Astrocyte of the spinal cord (primary cell): Measurements from ENCODE around the gene CCHCR1.

Experiments
- DNase-seq: peaks from one replicate; pipeline ENCODE4 v3.0.0; 2011; ENCODE audit warnings: low read depth, low spot score
- H3K4me3 ChIP-seq: 2 replicates; pipeline ENCODE4 v1.5.1; 2011; ENCODE audit warnings: low read depth, mild to moderate bottlenecking, low read length, moderate library complexity
- in situ Hi-C: cut with HindIII; loops from 2 replicates; pipeline ENCODE4 v1.10.0; 2017; ENCODE audit warnings: low sequenced_read_pairs
- TF ChIP-seq, protein P1 (sequence below): IDR thresholded peaks from 2 replicates; pipeline ENCODE4 v1.5.1; 2012; ENCODE audit warnings: low read depth, mild to moderate bottlenecking, low read length, inconsistent platforms

CCHCR1 gene

GRCh38 chr6:31131595-31131994 lies 26.0 kb downstream of the CCHCR1 start:
- no peak for DNase-seq
- TF ChIP-seq, protein P1, sequence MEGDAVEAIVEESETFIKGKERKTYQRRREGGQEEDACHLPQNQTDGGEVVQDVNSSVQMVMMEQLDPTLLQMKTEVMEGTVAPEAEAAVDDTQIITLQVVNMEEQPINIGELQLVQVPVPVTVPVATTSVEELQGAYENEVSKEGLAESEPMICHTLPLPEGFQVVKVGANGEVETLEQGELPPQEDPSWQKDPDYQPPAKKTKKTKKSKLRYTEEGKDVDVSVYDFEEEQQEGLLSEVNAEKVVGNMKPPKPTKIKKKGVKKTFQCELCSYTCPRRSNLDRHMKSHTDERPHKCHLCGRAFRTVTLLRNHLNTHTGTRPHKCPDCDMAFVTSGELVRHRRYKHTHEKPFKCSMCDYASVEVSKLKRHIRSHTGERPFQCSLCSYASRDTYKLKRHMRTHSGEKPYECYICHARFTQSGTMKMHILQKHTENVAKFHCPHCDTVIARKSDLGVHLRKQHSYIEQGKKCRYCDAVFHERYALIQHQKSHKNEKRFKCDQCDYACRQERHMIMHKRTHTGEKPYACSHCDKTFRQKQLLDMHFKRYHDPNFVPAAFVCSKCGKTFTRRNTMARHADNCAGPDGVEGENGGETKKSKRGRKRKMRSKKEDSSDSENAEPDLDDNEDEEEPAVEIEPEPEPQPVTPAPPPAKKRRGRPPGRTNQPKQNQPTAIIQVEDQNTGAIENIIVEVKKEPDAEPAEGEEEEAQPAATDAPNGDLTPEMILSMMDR, result no peak
- no peak overlapping the region for H3K4me3 ChIP-seq
- in situ Hi-C loops, result no loop called here

DNA sequence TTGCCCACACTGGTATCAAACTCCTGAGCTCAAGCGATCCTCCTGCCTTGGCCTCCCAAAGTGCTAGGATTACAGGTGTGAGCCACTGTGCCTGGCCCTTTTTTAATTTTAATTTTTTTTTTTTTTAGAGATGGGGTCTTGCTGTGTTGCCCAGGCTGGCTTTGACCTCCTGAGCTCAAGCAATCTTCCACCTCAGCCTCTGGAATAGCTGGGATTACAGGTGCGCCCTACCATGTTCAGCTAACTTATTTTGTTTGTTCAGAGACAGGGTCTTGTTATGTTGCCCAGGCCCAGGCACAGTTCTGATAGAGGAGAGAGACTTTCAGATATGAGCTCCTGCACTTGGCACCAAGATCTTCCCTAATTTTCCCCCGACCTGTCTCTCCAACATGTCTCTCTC lies 26.9 kb downstream of the CCHCR1 start:
- H3K4me3 ChIP-seq, result no peak overlapping the region
- DNase-seq, result no peak
- in situ Hi-C loops, result no loop called here
- TF ChIP-seq, protein P1, result no peak

DNA sequence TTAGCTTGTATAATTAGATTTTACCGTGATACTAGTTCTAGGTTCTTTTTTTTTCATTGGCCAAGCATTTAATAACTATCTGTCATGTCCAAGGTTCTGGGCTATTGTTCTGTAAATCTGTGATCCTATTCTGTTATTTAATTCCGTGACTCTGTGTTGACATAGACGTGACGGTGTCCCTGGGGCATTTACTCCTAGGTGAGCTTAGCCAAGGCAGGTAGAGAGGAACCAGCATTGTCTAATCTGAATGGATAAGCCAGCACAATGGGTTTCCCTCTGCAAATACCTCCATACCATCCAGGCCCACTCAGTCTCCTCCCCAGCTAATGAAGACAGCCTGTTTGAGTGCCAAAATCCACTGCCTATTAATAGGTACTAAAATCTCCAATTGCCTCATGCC lies 28.5 kb downstream of the CCHCR1 start:
- TF ChIP-seq, protein P1, result no peak
- in situ Hi-C loops, result no loop called here
- H3K4me3 ChIP-seq, result no peak overlapping the region
- no peak for DNase-seq

DNA sequence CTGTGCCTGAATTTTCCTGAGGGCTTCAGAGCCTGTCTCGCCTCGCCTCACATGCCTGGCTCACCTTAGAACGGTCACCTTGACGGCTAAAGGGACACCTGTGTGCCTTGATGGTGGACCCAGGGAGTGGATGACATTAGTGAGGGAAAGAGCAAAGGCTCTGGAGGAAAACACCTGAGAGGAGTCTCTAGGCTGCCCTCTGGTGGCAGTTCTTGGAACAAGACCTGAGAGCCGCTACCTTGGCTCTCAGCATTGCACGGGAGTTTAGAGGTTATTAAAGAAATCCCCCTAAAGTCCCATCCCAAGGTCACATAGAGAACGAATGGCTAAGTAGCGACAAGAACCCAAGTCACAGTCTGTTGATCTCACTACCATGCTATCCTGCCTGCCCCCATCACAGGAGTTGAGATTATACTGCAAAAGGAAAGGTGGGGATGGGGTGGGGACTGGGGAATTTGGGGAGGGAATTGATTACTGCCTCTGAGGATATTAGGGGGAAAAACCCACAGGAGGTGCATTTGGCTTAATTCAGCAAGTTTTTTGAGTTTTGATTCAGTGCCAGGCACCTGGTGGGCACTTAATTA lies 29.4 kb downstream of the CCHCR1 start:
- no peak overlapping the region for H3K4me3 ChIP-seq
- peak; percentile 35 for DNase-seq
- TF ChIP-seq, protein P1, result peak; percentile 92
- in situ Hi-C loops, result no loop called here

DNA sequence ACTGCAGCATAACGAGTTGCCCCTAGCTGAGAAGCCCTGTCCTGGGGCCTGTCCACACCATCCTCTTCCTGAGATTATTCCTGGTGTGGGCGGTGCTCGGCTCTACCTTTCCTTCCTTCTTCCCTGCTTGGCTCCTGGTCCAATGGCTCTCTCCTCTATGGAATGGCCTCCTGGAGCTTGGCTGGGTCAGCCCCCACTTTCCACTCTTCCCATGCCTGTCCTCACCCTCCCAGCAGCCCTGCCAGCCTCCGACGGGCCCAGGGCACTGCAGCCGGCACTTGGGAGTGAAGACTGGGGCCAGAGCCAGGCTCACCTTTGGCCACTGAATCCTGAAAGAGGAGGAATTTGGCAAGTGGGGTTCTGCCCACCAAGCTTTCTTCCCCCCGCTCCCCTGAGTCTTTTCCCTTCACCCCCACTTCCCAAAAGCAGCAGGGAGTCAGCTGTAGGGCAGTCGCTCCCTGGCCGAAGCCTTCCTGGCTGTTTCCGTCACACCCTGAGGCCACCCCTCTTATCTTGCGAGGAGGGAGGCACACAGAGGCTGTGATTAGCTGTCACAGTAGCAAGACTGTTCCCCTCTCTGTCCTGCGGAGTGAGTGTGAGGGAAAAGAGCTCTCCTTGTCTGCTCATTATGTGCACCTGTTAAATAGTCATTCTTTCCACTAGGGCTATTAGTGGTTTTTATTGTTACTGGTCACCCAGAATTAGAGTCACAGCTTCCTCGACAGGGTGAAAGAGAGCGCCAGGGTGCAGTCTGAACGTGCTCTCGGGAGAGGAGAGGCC lies 31.0 kb downstream of the CCHCR1 start:
- TF ChIP-seq, protein P1, result no peak
- H3K4me3 ChIP-seq, result no peak overlapping the region
- in situ Hi-C loops, result no loop called here
- no peak for DNase-seq

DNA sequence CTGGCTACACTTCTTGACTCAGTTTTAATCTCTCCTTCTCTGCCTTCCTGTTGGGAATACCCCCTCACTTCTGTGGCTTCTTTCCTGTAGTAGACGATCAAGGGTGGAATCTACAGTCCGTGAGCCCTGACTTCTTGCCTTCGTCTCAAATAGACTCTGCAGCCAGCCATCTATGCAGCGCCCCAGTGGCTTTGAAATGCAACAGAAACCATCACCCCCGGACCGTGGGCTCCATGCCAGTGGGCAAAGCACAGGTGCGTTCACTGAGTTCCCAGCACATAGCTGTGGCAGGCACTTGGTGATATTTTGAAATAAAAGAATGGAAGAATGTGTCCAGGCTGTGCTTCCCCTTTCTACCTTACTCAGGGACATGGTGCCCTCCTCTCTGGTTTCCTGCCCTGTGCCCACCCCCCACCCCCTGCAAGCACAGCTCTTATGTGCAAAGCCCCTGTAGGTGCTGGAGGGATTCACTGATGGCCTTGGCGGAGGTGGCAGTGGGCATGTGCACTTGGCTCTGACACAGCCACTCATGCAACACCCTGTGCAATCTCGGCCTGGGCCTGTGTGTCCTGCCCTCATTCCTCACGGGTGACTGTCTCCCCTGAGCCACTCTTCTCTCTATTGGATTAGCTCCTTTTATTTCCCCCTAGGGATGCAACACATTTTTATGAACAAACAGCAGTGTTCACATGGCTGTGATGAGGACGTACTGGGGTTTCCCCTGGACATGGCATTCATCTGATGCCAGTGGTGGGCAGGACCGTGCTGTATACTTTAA lies 31.8 kb downstream of the CCHCR1 start:
- in situ Hi-C loops, result no loop called here
- DNase-seq, result peak; percentile 8
- no peak overlapping the region for H3K4me3 ChIP-seq
- TF ChIP-seq, protein P1, result no peak
